Measurements from ENCODE around the gene RPTOR.

GRCh38 chr17:80662557-80662956 is 117.9 kb downstream of the RPTOR start:
- TF ChIP-seq, protein P1, sequence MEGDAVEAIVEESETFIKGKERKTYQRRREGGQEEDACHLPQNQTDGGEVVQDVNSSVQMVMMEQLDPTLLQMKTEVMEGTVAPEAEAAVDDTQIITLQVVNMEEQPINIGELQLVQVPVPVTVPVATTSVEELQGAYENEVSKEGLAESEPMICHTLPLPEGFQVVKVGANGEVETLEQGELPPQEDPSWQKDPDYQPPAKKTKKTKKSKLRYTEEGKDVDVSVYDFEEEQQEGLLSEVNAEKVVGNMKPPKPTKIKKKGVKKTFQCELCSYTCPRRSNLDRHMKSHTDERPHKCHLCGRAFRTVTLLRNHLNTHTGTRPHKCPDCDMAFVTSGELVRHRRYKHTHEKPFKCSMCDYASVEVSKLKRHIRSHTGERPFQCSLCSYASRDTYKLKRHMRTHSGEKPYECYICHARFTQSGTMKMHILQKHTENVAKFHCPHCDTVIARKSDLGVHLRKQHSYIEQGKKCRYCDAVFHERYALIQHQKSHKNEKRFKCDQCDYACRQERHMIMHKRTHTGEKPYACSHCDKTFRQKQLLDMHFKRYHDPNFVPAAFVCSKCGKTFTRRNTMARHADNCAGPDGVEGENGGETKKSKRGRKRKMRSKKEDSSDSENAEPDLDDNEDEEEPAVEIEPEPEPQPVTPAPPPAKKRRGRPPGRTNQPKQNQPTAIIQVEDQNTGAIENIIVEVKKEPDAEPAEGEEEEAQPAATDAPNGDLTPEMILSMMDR (IDR thresholded peaks at IDR 0.05 in 4 of 5, conservative IDR thresholded peaks at IDR 0.05 in 1 of 5), result no peak
- no peak for TF ChIP-seq POLR2A (IDR thresholded peaks at IDR 0.05)

Data from gastrocnemius medialis (tissue), 4 donors.